Astrocyte (in vitro differentiated cells and primary cell): ENCODE results near the gene DAZAP2. TPM values are rescaled to one million over a fixed set of nuclear protein-coding genes. Genes with fewer than 3 reads are reported as not detected.

Experiments
- DNase-seq: peaks from one replicate; pipeline ENCODE4 v3.0.0-alpha.2; 2010; ENCODE audit warnings: low read depth
- FAIRE-seq: peaks from 2 replicates; lab custom pipeline; 2011; peaks lifted over from hg19 to GRCh38; lab: Jason Lieb, UNC
- H2AFZ ChIP-seq: 2 replicates; pipeline ENCODE4 v1.6.0; 2012; ENCODE audit warnings: low read depth, low read length, inconsistent platforms
- H3K27ac ChIP-seq: 2 replicates; pipeline ENCODE4 v1.5.1; 2011; ENCODE audit warnings: low read depth, low read length, inconsistent platforms
- H3K27me3 ChIP-seq: 2 replicates; pipeline ENCODE4 v1.6.0; 2011; ENCODE audit warnings: low read length, inconsistent platforms; ENCODE audit not compliant: insufficient read depth
- H3K36me3 ChIP-seq: 2 replicates; pipeline ENCODE4 v1.5.1; 2011; ENCODE audit warnings: low read length, inconsistent platforms; ENCODE audit not compliant: insufficient read depth
- H3K4me1 ChIP-seq: 2 replicates; pipeline ENCODE4 v1.5.1; 2011; ENCODE audit warnings: low read length, inconsistent platforms; ENCODE audit not compliant: insufficient read depth
- H3K4me2 ChIP-seq: 2 replicates; pipeline ENCODE4 v1.6.0; 2012; ENCODE audit warnings: low read length, inconsistent platforms
- H3K4me3 ChIP-seq: 2 replicates; pipeline ENCODE4 v1.5.1; 2011; ENCODE audit warnings: low read depth, mild to moderate bottlenecking, low read length, inconsistent platforms; ENCODE audit not compliant: insufficient read depth
- H3K79me2 ChIP-seq: 2 replicates; pipeline ENCODE4 v1.6.0; 2012; ENCODE audit warnings: mild to moderate bottlenecking, low read length, inconsistent platforms; ENCODE audit not compliant: insufficient read depth
- H3K9ac ChIP-seq: 2 replicates; pipeline ENCODE4 v1.6.0; 2012; ENCODE audit warnings: mild to moderate bottlenecking, low read length, inconsistent platforms
- H3K9me3 ChIP-seq: 2 replicates; pipeline ENCODE4 v1.5.1; 2012; ENCODE audit warnings: low read depth, mild to moderate bottlenecking, low read length, inconsistent platforms; ENCODE audit not compliant: insufficient read depth
- H4K20me1 ChIP-seq: 2 replicates; pipeline ENCODE4 v1.6.0; 2012; ENCODE audit warnings: low read length, inconsistent platforms; ENCODE audit not compliant: insufficient read depth
- H3K27ac Mint-ChIP-seq: one replicate; pipeline ENCODE4 v1.8.0; 2021; ENCODE audit warnings: mild to moderate bottlenecking, mixed read lengths; ENCODE audit not compliant: unreplicated experiment
- H3K27me3 Mint-ChIP-seq: one replicate; pipeline ENCODE4 v1.8.0; 2021; ENCODE audit warnings: low read depth, mixed read lengths; ENCODE audit not compliant: unreplicated experiment
- H3K36me3 Mint-ChIP-seq: one replicate; pipeline ENCODE4 v1.8.0; 2021; ENCODE audit warnings: low read depth, mixed read lengths; ENCODE audit not compliant: unreplicated experiment
- H3K4me1 Mint-ChIP-seq: one replicate; pipeline ENCODE4 v1.8.0; 2021; ENCODE audit warnings: low read depth, mixed read lengths; ENCODE audit not compliant: unreplicated experiment
- H3K4me3 Mint-ChIP-seq: one replicate; pipeline ENCODE4 v1.8.0; 2021; ENCODE audit warnings: mild to moderate bottlenecking, moderate library complexity, mixed read lengths; ENCODE audit not compliant: unreplicated experiment
- H3K9me3 Mint-ChIP-seq: one replicate; pipeline ENCODE4 v1.8.0; 2021; ENCODE audit warnings: mild to moderate bottlenecking, mixed read lengths; ENCODE audit not compliant: unreplicated experiment
- EZH2 ChIP-seq: IDR thresholded peaks from 2 replicates; pipeline ENCODE4 v1.6.1; 2012; ENCODE audit warnings: mild to moderate bottlenecking, low read length, inconsistent platforms; ENCODE audit not compliant: insufficient read depth
- total RNA-seq: library from RNA; stranded (reverse); gene quantifications from 2 replicates; pipeline ENCODE4 v1.2.1, GENCODE V29; 2021
- TF ChIP-seq, protein P1 (sequence below): IDR thresholded peaks from 2 replicates; pipeline ENCODE4 v1.5.1; 2011; ENCODE audit warnings: low read depth, mild to moderate bottlenecking, inconsistent platforms, low read length, moderate library complexity; ENCODE audit not compliant: insufficient read depth

DAZAP2 gene
- total RNA-seq, 1 donor from 2014 or later, result 92.8 TPM

DNA sequence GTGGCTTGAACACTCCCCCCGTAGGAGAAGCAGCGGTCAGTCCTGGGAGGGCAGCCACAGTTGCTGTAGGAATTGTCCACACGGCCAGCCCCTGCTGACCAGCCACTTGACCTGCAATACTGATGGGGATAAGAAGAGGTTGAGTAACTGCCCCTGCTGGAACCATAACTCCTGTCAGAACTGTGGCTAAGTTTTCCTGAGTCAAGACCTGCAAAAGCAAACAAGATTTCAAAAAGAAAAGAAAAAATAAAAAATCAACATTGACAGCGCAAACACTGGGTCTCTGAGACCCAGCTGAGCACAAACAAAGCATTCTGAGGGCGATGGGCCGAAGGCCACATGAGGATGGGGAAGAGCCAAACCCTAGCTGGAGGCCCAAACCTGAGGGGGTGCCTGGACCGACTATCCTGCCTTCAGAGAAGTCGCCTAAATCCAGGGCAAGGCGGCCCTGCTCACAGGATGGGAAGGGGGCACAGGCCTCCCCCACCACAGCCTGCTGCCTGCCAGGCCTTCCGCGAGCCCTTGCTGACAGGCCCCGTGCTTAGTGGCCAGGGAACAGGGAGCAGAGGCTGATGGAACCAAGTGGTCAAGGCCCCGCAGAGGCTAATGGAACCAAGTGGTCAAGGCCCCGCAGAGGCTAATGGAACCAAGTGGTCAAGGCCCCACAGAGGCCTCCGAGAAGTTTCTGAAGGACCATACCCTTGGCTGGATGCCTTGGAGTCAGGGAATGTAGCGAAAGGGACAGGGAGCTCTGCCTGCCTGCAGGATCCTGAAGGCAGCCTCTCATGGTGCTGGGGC, 39.9 kb upstream of the DAZAP2 start:
- DNase-seq (no peak), FAIRE-seq (no peak)
- no peaks in the 10 kb centered on the region for H4K20me1 ChIP-seq
- no peak overlapping the region for H3K4me3 ChIP-seq
- Mint-ChIP-seq H3K9me3 (no peaks in the 10 kb centered on the region), H3K4me3 (no peak overlapping the region), H3K27me3 (peaks cover 3% of the 10 kb centered on the region), H3K27ac (no peak overlapping the region), H3K36me3 (no peaks in the 10 kb centered on the region), H3K4me1 (no peaks in the 10 kb centered on the region)
- H3K27ac ChIP-seq, result no peak overlapping the region
- no peak for TF ChIP-seq EZH2
- TF ChIP-seq, protein P1, sequence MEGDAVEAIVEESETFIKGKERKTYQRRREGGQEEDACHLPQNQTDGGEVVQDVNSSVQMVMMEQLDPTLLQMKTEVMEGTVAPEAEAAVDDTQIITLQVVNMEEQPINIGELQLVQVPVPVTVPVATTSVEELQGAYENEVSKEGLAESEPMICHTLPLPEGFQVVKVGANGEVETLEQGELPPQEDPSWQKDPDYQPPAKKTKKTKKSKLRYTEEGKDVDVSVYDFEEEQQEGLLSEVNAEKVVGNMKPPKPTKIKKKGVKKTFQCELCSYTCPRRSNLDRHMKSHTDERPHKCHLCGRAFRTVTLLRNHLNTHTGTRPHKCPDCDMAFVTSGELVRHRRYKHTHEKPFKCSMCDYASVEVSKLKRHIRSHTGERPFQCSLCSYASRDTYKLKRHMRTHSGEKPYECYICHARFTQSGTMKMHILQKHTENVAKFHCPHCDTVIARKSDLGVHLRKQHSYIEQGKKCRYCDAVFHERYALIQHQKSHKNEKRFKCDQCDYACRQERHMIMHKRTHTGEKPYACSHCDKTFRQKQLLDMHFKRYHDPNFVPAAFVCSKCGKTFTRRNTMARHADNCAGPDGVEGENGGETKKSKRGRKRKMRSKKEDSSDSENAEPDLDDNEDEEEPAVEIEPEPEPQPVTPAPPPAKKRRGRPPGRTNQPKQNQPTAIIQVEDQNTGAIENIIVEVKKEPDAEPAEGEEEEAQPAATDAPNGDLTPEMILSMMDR, result no peak
- no peaks in the 10 kb centered on the region for H3K36me3 ChIP-seq
- H3K4me2 ChIP-seq, result no peak overlapping the region
- H3K79me2 ChIP-seq, result no peaks in the 10 kb centered on the region
- no peaks in the 10 kb centered on the region for H3K9me3 ChIP-seq
- H3K9ac ChIP-seq, result no peak overlapping the region
- H3K4me1 ChIP-seq, result no peaks in the 10 kb centered on the region
- no peak overlapping the region for H2AFZ ChIP-seq
- no peaks in the 10 kb centered on the region for H3K27me3 ChIP-seq

DNA sequence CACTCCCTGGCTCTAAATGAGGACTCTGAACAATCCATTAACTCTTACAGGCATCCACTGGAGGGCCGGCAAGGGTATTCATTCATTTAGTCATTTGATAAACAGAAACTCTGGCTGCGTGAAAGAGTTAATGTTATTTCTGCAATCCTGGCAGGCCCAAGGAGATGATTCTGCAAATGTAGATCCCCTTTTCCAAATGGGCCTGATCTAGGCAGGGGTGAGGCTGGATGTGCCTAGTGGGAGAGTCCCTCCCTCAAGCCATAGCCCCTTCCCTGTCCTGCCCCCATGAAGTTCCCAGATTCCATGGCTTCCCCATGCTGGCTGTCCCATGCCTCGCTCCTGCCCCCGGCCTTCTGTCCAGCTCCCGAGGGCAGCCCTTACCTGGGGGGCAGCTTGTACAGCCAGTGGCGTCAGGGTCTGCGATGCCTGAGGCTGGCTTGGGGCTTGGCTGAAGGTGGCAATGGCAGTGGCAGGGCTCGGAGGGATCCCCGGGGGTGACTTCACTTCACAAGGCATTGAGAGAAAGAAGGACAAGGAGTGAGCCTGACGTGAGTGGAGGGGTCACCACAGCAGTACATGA, 39.2 kb upstream of the DAZAP2 start:
- H2AFZ ChIP-seq, result no peak overlapping the region
- H3K27me3 Mint-ChIP-seq, result peaks cover 3% of the 10 kb centered on the region
- no peaks in the 10 kb centered on the region for H3K9me3 ChIP-seq
- no peak overlapping the region for H3K27ac Mint-ChIP-seq
- no peaks in the 10 kb centered on the region for H3K4me1 ChIP-seq
- DNase-seq, result no peak
- no peak overlapping the region for H3K9ac ChIP-seq
- H3K4me3 ChIP-seq, result no peak overlapping the region
- no peaks in the 10 kb centered on the region for H4K20me1 ChIP-seq
- no peak overlapping the region for H3K4me2 ChIP-seq
- no peaks in the 10 kb centered on the region for H3K4me1 Mint-ChIP-seq
- no peaks in the 10 kb centered on the region for H3K27me3 ChIP-seq
- H3K27ac ChIP-seq, result no peak overlapping the region
- FAIRE-seq, result no peak
- H3K36me3 Mint-ChIP-seq, result no peaks in the 10 kb centered on the region
- H3K79me2 ChIP-seq, result no peaks in the 10 kb centered on the region
- TF ChIP-seq, protein P1, result no peak
- TF ChIP-seq EZH2, result no peak
- no peaks in the 10 kb centered on the region for H3K36me3 ChIP-seq
- no peaks in the 10 kb centered on the region for H3K9me3 Mint-ChIP-seq
- no peak overlapping the region for H3K4me3 Mint-ChIP-seq

DNA sequence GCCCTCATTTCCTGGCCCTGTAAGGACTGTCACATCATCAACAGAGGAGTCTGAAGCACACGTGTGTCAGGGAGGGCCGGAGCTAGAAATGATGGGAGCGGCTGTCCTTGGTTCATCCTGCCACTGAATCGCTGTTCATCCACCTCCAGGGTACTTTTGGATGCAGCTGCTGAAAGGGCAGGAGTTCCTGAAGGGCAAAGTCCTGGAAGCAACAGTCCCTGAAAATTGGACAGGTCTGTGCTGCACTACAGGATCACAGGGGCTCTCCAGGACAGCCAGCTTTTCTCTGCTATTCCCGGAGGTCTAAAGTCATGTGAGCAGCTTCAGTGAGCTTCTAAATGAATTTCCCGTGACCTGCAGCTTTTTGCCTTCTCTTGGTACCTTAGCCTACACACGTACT, 38.5 kb upstream of the DAZAP2 start:
- Histone ChIP-seq H3K27ac (no peak overlapping the region), H3K27me3 (no peaks in the 10 kb centered on the region), H3K4me1 (no peaks in the 10 kb centered on the region), H3K4me3 (no peak overlapping the region), H3K79me2 (no peaks in the 10 kb centered on the region), H4K20me1 (no peaks in the 10 kb centered on the region), H3K9ac (no peak overlapping the region), H3K36me3 (no peaks in the 10 kb centered on the region), H2AFZ (no peak overlapping the region), H3K4me2 (no peak overlapping the region), H3K9me3 (no peaks in the 10 kb centered on the region)
- Mint-ChIP-seq H3K27me3 (peaks cover 3% of the 10 kb centered on the region), H3K4me1 (no peaks in the 10 kb centered on the region), H3K36me3 (no peaks in the 10 kb centered on the region), H3K9me3 (no peaks in the 10 kb centered on the region), H3K4me3 (no peak overlapping the region), H3K27ac (no peak overlapping the region)
- DNase-seq (no peak), FAIRE-seq (no peak)
- TF ChIP-seq, protein P1, result no peak
- TF ChIP-seq EZH2, result no peak
